Neural crest cell (in vitro differentiated cells): ENCODE data around the gene SMAD3. TPM values are rescaled to one million over a fixed set of nuclear protein-coding genes. Genes with fewer than 3 reads are reported as not detected.
"Not testable (repeated sequence)": the region's sequence is repeated elsewhere in the genome, so short reads cannot be mapped to it uniquely, and the experiment has no call there.

Experiments
- DNase-seq: peaks from one replicate; pipeline ENCODE4 v3.0.0; 2021; ENCODE audit warnings: low read depth, mixed read lengths, low spot score
- H3K27ac Mint-ChIP-seq: one replicate; pipeline ENCODE4 v1.8.0; 2021; ENCODE audit warnings: mild to moderate bottlenecking, mixed read lengths; ENCODE audit not compliant: unreplicated experiment
- H3K27me3 Mint-ChIP-seq: 2 replicates; pipeline ENCODE4 v1.8.0; 2021; ENCODE audit warnings: low read depth, mild to moderate bottlenecking, mixed read lengths
- H3K36me3 Mint-ChIP-seq: 2 replicates; pipeline ENCODE4 v1.8.0; 2021; ENCODE audit warnings: low read depth, mild to moderate bottlenecking, mixed read lengths
- H3K4me1 Mint-ChIP-seq: 2 replicates; pipeline ENCODE4 v1.8.0; 2021; ENCODE audit warnings: mixed read lengths
- H3K4me3 Mint-ChIP-seq: one replicate; pipeline ENCODE4 v1.8.0; 2021; ENCODE audit warnings: mild to moderate bottlenecking, mixed read lengths
- H3K9me3 Mint-ChIP-seq: 2 replicates; pipeline ENCODE4 v1.8.0; 2021; ENCODE audit warnings: mixed read lengths
- total RNA-seq: library from RNA; stranded (reverse); gene quantifications from 2 replicates; pipeline ENCODE4 v1.2.1, GENCODE V29; 2021
- TF ChIP-seq, protein P1 (sequence below): fragments of 200-600 bp; sonication (generic); conservative IDR thresholded peaks from 2 replicates; pipeline ENCODE4 v1.5.0; 2021; ENCODE audit warnings: antibody characterized with exemption, mild to moderate bottlenecking

Gene SMAD3
- total RNA-seq, 1 donor from 2014 or later, result 39.5 TPM

DNA sequence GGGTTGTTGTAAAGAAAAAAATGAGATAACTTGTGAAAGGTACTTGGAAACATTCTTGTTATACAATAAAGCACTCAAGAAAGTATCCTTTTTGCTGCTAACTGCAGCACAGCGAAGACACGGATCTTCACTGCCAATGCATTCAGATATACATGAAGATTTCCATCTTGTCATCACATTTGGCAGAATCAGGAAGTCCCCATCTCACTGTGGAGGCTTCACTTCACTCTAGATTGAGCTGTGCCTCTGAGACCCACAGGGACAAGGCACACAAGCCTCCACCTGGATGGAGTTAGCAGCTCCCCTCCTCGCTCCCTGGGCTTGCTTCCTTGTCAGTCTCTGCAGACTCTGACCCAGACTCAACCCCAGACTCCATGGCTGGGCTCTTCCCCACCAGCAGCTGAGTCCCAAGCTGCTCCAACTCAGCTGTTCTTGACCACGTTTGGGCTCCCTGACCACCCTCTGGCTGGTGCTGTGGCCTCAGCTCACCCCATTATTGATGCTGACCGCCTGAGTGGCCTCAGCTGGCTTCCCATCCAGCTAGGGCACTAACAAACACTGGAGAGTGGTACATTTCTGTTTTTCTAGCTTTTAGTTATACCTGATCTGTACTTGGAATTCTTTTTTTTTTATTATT is 45.4 kb upstream of the SMAD3 start:
- Mint-ChIP-seq H3K36me3 (no peaks in the 10 kb centered on the region), H3K4me1 (peaks cover 4% of the 10 kb centered on the region), H3K9me3 (no peaks in the 10 kb centered on the region), H3K4me3 (no peak overlapping the region), H3K27ac (no peak overlapping the region), H3K27me3 (peaks cover 3% of the 10 kb centered on the region)
- no peak for DNase-seq
- TF ChIP-seq, protein P1, sequence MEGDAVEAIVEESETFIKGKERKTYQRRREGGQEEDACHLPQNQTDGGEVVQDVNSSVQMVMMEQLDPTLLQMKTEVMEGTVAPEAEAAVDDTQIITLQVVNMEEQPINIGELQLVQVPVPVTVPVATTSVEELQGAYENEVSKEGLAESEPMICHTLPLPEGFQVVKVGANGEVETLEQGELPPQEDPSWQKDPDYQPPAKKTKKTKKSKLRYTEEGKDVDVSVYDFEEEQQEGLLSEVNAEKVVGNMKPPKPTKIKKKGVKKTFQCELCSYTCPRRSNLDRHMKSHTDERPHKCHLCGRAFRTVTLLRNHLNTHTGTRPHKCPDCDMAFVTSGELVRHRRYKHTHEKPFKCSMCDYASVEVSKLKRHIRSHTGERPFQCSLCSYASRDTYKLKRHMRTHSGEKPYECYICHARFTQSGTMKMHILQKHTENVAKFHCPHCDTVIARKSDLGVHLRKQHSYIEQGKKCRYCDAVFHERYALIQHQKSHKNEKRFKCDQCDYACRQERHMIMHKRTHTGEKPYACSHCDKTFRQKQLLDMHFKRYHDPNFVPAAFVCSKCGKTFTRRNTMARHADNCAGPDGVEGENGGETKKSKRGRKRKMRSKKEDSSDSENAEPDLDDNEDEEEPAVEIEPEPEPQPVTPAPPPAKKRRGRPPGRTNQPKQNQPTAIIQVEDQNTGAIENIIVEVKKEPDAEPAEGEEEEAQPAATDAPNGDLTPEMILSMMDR, result no peak

DNA sequence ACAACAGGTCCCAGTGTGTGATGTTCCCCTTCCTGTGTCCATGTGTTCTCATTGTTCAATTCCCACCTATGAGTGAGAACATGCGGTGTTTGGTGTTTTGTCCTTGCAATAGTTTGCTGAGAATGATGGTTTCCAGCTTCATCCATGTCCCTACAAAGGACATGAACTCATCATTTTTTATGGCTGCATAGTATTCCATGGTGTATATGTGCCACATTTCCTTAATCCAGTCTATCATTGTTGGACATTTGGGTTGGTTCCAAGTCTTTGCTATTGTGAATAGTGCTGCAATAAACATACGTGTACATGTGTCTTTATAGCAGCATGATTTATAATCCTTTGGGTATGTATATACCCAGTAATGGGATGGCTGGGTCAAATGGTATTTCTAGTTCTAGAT is 44.7 kb upstream of the SMAD3 start:
- not testable (repeated sequence) for H3K4me3 Mint-ChIP-seq, H3K4me1 Mint-ChIP-seq, H3K36me3 Mint-ChIP-seq

DNA sequence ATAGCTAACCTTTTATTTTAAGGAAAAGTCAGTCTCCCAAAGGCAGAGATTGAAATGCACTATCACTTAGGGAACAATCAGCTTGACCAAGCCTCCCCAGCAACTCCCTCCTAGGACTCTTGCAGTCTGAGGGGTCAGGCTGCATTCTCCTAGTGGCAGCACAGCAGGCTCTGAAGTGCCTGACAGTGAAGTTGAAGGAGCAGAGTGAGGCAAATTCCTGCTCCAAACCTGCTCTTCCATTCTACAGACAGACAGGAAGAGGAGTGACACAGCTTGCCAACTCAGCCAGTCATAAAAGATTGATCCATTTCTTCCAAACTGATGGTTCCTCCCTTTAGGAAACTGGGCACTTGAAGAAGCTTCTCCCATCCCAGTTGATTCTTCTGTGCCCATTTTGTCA is 43.9 kb upstream of the SMAD3 start:
- H3K4me1 Mint-ChIP-seq, result peaks cover 13% of the 10 kb centered on the region
- DNase-seq, result no peak
- H3K27ac Mint-ChIP-seq, result peak overlapping the region; percentile 60
- H3K27me3 Mint-ChIP-seq, result peaks cover 3% of the 10 kb centered on the region
- TF ChIP-seq, protein P1, result no peak
- no peaks in the 10 kb centered on the region for H3K36me3 Mint-ChIP-seq
- no peak overlapping the region for H3K4me3 Mint-ChIP-seq
- H3K9me3 Mint-ChIP-seq, result no peaks in the 10 kb centered on the region

More for the DNA sequence above, 44.7 kb upstream of the SMAD3 start:
- not testable (repeated sequence) for DNase-seq, H3K9me3 Mint-ChIP-seq, H3K27ac Mint-ChIP-seq, H3K27me3 Mint-ChIP-seq

DNA sequence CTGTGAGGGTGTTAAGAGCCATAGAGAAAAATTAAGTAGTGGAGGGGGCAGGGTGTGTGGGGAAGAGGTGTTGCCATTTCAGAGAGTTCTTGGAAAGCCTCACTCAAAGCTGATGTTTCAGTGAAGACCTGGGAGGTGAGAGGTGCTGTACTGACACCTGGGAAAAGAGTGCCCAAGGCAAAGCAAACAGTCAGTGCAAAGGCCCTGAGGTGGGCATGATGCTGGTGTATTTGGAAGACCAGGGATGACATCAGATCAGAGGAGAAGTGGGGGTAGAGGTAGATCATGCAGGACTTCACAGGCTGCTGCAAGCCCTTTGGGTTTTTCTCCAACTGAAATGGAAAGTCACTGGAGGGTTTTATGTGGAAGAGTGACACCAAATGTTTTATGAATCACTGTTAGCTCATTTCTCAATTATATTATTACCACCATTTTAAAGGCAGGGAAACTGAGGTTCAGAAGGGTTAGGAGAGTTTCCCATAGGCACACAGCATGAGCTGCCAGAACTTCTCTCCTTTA is 42.8 kb upstream of the SMAD3 start:
- no peaks in the 10 kb centered on the region for H3K9me3 Mint-ChIP-seq
- no peak for DNase-seq
- H3K4me1 Mint-ChIP-seq, result peaks cover 13% of the 10 kb centered on the region
- no peaks in the 10 kb centered on the region for H3K36me3 Mint-ChIP-seq
- peaks cover 3% of the 10 kb centered on the region for H3K27me3 Mint-ChIP-seq
- TF ChIP-seq, protein P1, result no peak
- H3K4me3 Mint-ChIP-seq, result no peak overlapping the region
- no peak overlapping the region for H3K27ac Mint-ChIP-seq

DNA sequence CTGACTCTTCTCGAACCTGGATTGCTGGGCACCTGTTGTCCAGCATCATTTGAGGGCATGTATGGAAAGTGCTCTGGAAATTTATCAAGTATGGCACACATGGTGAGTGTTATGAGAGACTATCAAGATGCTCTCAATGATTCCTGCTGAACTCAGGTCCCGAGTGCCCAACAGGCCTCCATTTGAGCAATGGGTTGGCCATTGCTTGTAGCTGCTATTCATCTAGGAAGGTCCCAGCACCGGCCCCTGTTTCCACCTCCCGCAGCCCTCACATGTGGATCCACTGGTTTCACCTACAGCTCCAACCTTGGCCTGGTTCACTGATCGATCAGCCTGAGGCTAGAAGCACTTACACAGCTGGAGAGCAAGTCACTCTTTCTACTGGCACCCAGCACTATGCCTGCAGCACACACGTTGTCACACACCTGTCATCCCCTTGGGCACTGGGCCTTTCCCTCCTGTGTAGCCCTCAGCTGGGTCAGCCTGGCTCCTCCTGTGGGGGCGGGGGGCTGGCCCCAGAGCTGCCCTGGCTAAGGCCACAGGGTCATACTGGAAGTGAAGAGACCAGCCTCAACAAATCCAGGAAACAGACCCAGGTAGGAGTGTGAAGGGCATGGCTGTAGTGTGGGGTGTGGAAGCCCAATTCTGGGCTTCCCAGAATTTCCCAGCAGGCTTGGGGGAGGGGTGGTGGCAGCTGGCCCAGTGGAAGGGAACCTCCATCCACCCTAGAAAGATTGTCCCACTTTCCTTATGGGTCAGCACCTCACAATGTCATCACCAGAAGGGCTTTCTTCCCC is 41.7 kb upstream of the SMAD3 start:
- Mint-ChIP-seq H3K27me3 (peaks cover 3% of the 10 kb centered on the region), H3K4me1 (peaks cover 13% of the 10 kb centered on the region), H3K27ac (peak overlapping the region; percentile 28), H3K9me3 (no peaks in the 10 kb centered on the region), H3K36me3 (no peaks in the 10 kb centered on the region), H3K4me3 (no peak overlapping the region)
- TF ChIP-seq, protein P1, result no peak
- DNase-seq, result no peak
